ENCODE data around the gene C1orf94. TPM values are rescaled to one million over a fixed set of nuclear protein-coding genes. Genes with fewer than 3 reads are reported as not detected.

Gene C1orf94
- total and polyA plus RNA-seq, 2 of the 8 experiments (the other 6 are each of a cell fraction or from before 2014, with no cell fraction given) = 5.8 to 12.5 TPM

GRCh38 chr1:34263406-34263805, 86.7 kb downstream of the C1orf94 start:
- H2BK20ac ChIP-seq (ENCODE audit: low read length) = no peak overlapping the region
- no peak overlapping the region for H3K4ac ChIP-seq (replicated peaks; ENCODE audit: insufficient read length, low read depth, low read length)
- H2BK5ac ChIP-seq (ENCODE audit: low read depth, low read length) = no peak overlapping the region
- peaks cover 0 to 5% (median 3%) of the 10 kb centered on the region in 4 experiments; a peak in 5 of 7 replicates for H3K4me1 ChIP-seq (replicated peaks in 1 of 4; ENCODE audit: control insufficient read depth in 3 of 4, insufficient read depth in 4 of 4, low read length in 3 of 4)
- FAIRE-seq (no peak), DNase-seq (ENCODE audit: low read depth in 1 of 2, low spot score in 2 of 2) (no peak)
- H2BK120ac ChIP-seq (replicated peaks; ENCODE audit: low read depth, low read length) = no peak overlapping the region
- H3K56ac ChIP-seq (replicated peaks; ENCODE audit: insufficient read length, low read depth, low read length) = no peak overlapping the region
- H3K27me3 ChIP-seq (replicated peaks in 1 of 4; ENCODE audit: control insufficient read depth in 3 of 4, extremely low read depth in 1 of 4, insufficient read depth in 3 of 4, low read length in 3 of 4) = peaks cover 0 to 3% (median 0%) of the 10 kb centered on the region in 4 experiments; a peak in 2 of 7 replicates
- TF ChIP-seq SUZ12 (IDR thresholded peaks at IDR 0.05; ENCODE audit: low read length) = no peak
- TF ChIP-seq POLR2A (IDR thresholded peaks at IDR 0.05; ENCODE audit: control extremely low read depth in 1 of 2, low read depth in 2 of 2, low read length in 2 of 2) = no peak
- TF ChIP-seq BCL11A (IDR thresholded peaks at IDR 0.05; ENCODE audit: low read depth in 2 of 2, low read length in 2 of 2) = no peak
- TF ChIP-seq POU5F1 (IDR thresholded peaks at IDR 0.05; ENCODE audit: low read depth, low read length) = no peak
- no peak for TF ChIP-seq EGR1 (IDR thresholded peaks at IDR 0.05; ENCODE audit: borderline replicate concordance, low read depth, low read length)
- no peak for TF ChIP-seq SP4 (IDR thresholded peaks at IDR 0.05; ENCODE audit: low read length)
- no peaks in the 10 kb centered on the region for H3K36me3 ChIP-seq (ENCODE audit: control insufficient read depth in 2 of 4, insufficient read depth in 4 of 4, low read length in 3 of 4)
- no peak overlapping the region for H2BK15ac ChIP-seq (ENCODE audit: low read length)
- no peaks in the 10 kb centered on the region for H3K9me3 ChIP-seq (ENCODE audit: insufficient read depth in 2 of 2, low read depth in 1 of 2, low read length in 1 of 2)
- CTCF ChIA-PET (ENCODE audit: partially characterized antibody) = interaction anchor here (0.7 kb wide), 1 partner anchor 211 kb away, joined by 3 read pairs; no protein-coding TSS in a partner anchor
- H3K23me2 ChIP-seq (ENCODE audit: low read depth, low read length) = no peaks in the 10 kb centered on the region
- H3K9ac ChIP-seq (replicated peaks in 1 of 4; ENCODE audit: extremely low read depth in 1 of 4, low read depth in 3 of 4, low read length in 3 of 4) = no peak overlapping the region
- no peaks in the 10 kb centered on the region for H3K79me1 ChIP-seq (ENCODE audit: low read depth, low read length)
- H2AFZ ChIP-seq (ENCODE audit: low read length) = no peak overlapping the region
- no peak overlapping the region for H3K4me3 ChIP-seq (ENCODE audit: extremely low read depth in 1 of 4, insufficient read depth in 2 of 4, low read depth in 3 of 4, low read length in 4 of 4)
- POLR2A ChIA-PET (ENCODE audit: partially characterized antibody) = no interaction called here
- no peak overlapping the region for H4K91ac ChIP-seq (replicated peaks; ENCODE audit: insufficient read length, low read length)
- no peak overlapping the region for H3K23ac ChIP-seq (ENCODE audit: insufficient read length)
- no peak overlapping the region for H4K8ac ChIP-seq (ENCODE audit: extremely low read depth, insufficient read depth, low read length)
- no peak overlapping the region for H3K27ac ChIP-seq (ENCODE audit: low read depth, low read length)
- no peaks in the 10 kb centered on the region for H3K79me2 ChIP-seq (ENCODE audit: control insufficient read depth in 1 of 2, insufficient read depth in 2 of 2, low read length in 2 of 2)
- H3K14ac ChIP-seq (ENCODE audit: insufficient read length) = no peak overlapping the region
- H2BK12ac ChIP-seq (ENCODE audit: low read depth, low read length) = no peak overlapping the region
- no peak overlapping the region for H3K4me2 ChIP-seq (ENCODE audit: insufficient read depth in 1 of 2, low read depth in 2 of 2, low read length in 2 of 2)
- no peak overlapping the region for H2AK5ac ChIP-seq (ENCODE audit: low read depth, low read length)
- H4K5ac ChIP-seq (ENCODE audit: insufficient read length, low read depth, low read length) = no peak overlapping the region
- H3K18ac ChIP-seq (ENCODE audit: extremely low read depth, low read length) = no peak overlapping the region
- 85% methylated on average over 4 of the region's 4 CpGs; no CpG with 5 or more reads in 1 of the 2 experiments for WGBS, 2 experiments (ENCODE audit: extremely low coverage in 1 of 2, insufficient coverage in 1 of 2, insufficient read length in 1 of 2, insufficient replicate concordance in 2 of 2, low coverage in 1 of 2, low lambda C conversion rate in 2 of 2, missing lambda C conversion rate in 1 of 2)
- H4K20me1 ChIP-seq (replicated peaks in 1 of 2; ENCODE audit: control insufficient read depth in 1 of 2, insufficient read depth in 2 of 2, low read length in 2 of 2) = no peaks in the 10 kb centered on the region

All from H1 (cell line).